Measurements from ENCODE around the gene NUP37.
"Not testable (repeated sequence)": the region's sequence is repeated elsewhere in the genome, so short reads cannot be mapped to it uniquely, and the experiment has no call there.

NUP37 gene

GRCh38 chr12:102080842-102081241 is 39.1 kb downstream of the NUP37 start:
- DNase-seq = no peak

GRCh38 chr12:102072092-102072491 is 47.8 kb downstream of the NUP37 start:
- not testable (repeated sequence) for DNase-seq

- no peak for DNase-seq
These were observed 50.2 kb downstream of the NUP37 start for GRCh38 chr12:102069707-102070106.

GRCh38 chr12:102067574-102068258 is 52.2 kb downstream of the NUP37 start:
- DNase-seq = no peak

GRCh38 chr12:102064476-102064875 is 55.4 kb downstream of the NUP37 start:
- no peak for DNase-seq

GRCh38 chr12:102063069-102063468 is 56.8 kb downstream of the NUP37 start:
- DNase-seq = no peak

- no peak for DNase-seq
These were observed 57.5 kb downstream of the NUP37 start for GRCh38 chr12:102062419-102062806.

- DNase-seq = peak; percentile 95 to 97
These were observed 58.1 kb downstream of the NUP37 start, which contains the start of gene WASHC3 for GRCh38 chr12:102061560-102062418. TSS of gene WASHC3 (minus strand) at chr12:102061991. CDS start at chr12:102061962, 29 bp downstream.

- no peak for DNase-seq
These were observed 58.8 kb downstream of the NUP37 start for GRCh38 chr12:102061096-102061559.

GRCh38 chr12:102059343-102059742 is 60.6 kb downstream of the NUP37 start:
- DNase-seq = no peak

GRCh38 chr12:102054345-102054744 is 65.6 kb downstream of the NUP37 start:
- DNase-seq = no peak

GRCh38 chr12:102053062-102053349 is 66.9 kb downstream of the NUP37 start:
- no peak for DNase-seq

- DNase-seq = no peak
These were observed 67.5 kb downstream of the NUP37 start for GRCh38 chr12:102052192-102053061.

- DNase-seq = no peak
These were observed 68.4 kb downstream of the NUP37 start for GRCh38 chr12:102051431-102051965.

GRCh38 chr12:102050660-102051430 is 69.1 kb downstream of the NUP37 start:
- no peak for DNase-seq

GRCh38 chr12:102043928-102044327 is 76.0 kb downstream of the NUP37 start:
- no peak for DNase-seq

- no peak for DNase-seq
These were observed 85.7 kb downstream of the NUP37 start for GRCh38 chr12:102033991-102034745.

- DNase-seq = no peak
These were observed 88.1 kb downstream of the NUP37 start for GRCh38 chr12:102031852-102032251.

- no peak for DNase-seq
These were observed 90.8 kb downstream of the NUP37 start for GRCh38 chr12:102029141-102029540.

- no peak for DNase-seq
These were observed 93.2 kb downstream of the NUP37 start for GRCh38 chr12:102026728-102027127.

- DNase-seq = no peak
These were observed 95.1 kb downstream of the NUP37 start for GRCh38 chr12:102024765-102025164.
